GM23248 (cell line): ENCODE data around the gene CYP4X1.
"Not testable (repeated sequence)": the region's sequence is repeated elsewhere in the genome, so short reads cannot be mapped to it uniquely, and the experiment has no call there.

ENCODE experiments used
- EZH2 ChIP-seq: fragments of 200-600 bp; sonication (generic); IDR thresholded peaks from 2 replicates; pipeline ENCODE4 v1.6.1; 2018; ENCODE audit warnings: antibody characterized with exemption, mild to moderate bottlenecking; ENCODE audit not compliant: insufficient read depth, poor library complexity, severe bottlenecking
- EZH2phosphoT487 ChIP-seq: fragments of 200-600 bp; sonication (generic); IDR thresholded peaks from 2 replicates; pipeline ENCODE4 v1.6.1; 2018; ENCODE audit warnings: antibody characterized with exemption, moderate library complexity, mild to moderate bottlenecking, low read depth; ENCODE audit not compliant: insufficient read depth

GRCh38 chr1:47069080-47069479, 45.6 kb downstream of the CYP4X1 start:
- TF ChIP-seq EZH2, EZH2phosphoT487: not testable (repeated sequence)
